ENCODE measurements around the gene LAMTOR4. TPM values are rescaled to one million over a fixed set of nuclear protein-coding genes. Genes with fewer than 3 reads are reported as not detected.

Gene LAMTOR4
- total RNA-seq (100 to 1,000 TPM; 125 to 130 TPM), polyA plus RNA-seq (386 TPM)

GRCh38 chr7:100148559-100149328 is at the start of gene LAMTOR4:
Gene LAMTOR4, plus strand, starts transcription at chr7:100148918. Its CDS starts 55 bp downstream, at chr7:100148973.
- Histone ChIP-seq H3K27ac (ENCODE audit: low read depth, low read length) (peak within 1 kb of the TSS; percentile 87), H3K9me3 (ENCODE audit: low read length) (no peaks in the 10 kb centered on the region), H3K4me3 (ENCODE audit: low read length) (peak within 1 kb of the TSS; percentile 83), H3K27me3 (ENCODE audit: insufficient read depth, low read length, poor library complexity, severe bottlenecking) (no peaks in the 10 kb centered on the region), H3K4me1 (ENCODE audit: insufficient read depth, low read length) (peaks cover 29% of the 10 kb centered on the region), H3K36me3 (ENCODE audit: insufficient read depth, low read length) (no peaks in the 10 kb centered on the region)
- peak; percentile 97 to 99 (median 98) for DNase-seq
- Mint-ChIP-seq H3K4me1 (peaks cover 27 to 44% (median 43%) of the 10 kb centered on the region in 3 donors), H3K36me3 (peaks cover 0 to 38% (median 13%) of the 10 kb centered on the region in 3 donors), H3K27me3 (no peaks in the 10 kb centered on the region), H3K4me3 (peak within 1 kb of the TSS; percentile 82 to 99 (median 95)), H3K27ac (peak within 1 kb of the TSS; percentile 85 to 99 (median 96)), H3K9me3 (no peaks in the 10 kb centered on the region)
- POLR2A ChIA-PET: interaction anchor here (0.6 to 2.6 kb wide), 14 partner anchors 9 to 726 kb away, joined by 3 to 23 read pairs (median 4); partner anchors contain the start of genes FBXO24, GAL3ST4, GPC2 and LRCH4
- CTCF ChIA-PET: interaction anchor here (0.6 to 2.9 kb wide), 8 partner anchors 10 to 69 kb away, joined by 3 to 23 read pairs (median 4); partner anchors contain the start of genes GPC2, STAG3 and TRAPPC14

GRCh38 chr7:100099452-100099851 is 49.3 kb upstream of the LAMTOR4 start:
- peak overlapping the region; percentile 96 for H3K4me3 ChIP-seq (ENCODE audit: low read length)
- ChIA-PET POLR2A (interaction anchor here (3.5 kb wide), 1 partner anchor 11 kb away, joined by 17 read pairs; the partner anchor contains the start of gene COPS6), CTCF (interaction anchor here (0.7 to 3.8 kb wide), 6 partner anchors 16 to 187 kb away, joined by 3 to 19 read pairs (median 10); partner anchors contain the start of genes MBLAC1 and ZNF3)
- H3K4me1 Mint-ChIP-seq: peaks cover 39 to 55% (median 45%) of the 10 kb centered on the region in 3 donors
- H3K36me3 Mint-ChIP-seq: peaks cover 7 to 77% (median 21%) of the 10 kb centered on the region in 3 donors
- peak overlapping the region in 7 of 8 donors; percentile 94 to 99 (median 96) for H3K27ac Mint-ChIP-seq
- H3K27me3 Mint-ChIP-seq: peaks cover 0 to 9% of the 10 kb centered on the region in 2 donors
- H3K4me1 ChIP-seq (ENCODE audit: insufficient read depth, low read length): peaks cover 21% of the 10 kb centered on the region
- peak overlapping the region; percentile 1 for H3K27ac ChIP-seq (ENCODE audit: low read depth, low read length)
- H3K36me3 ChIP-seq (ENCODE audit: insufficient read depth, low read length): peaks cover 46% of the 10 kb centered on the region
- peak overlapping the region; percentile 90 to 97 (median 94) for H3K4me3 Mint-ChIP-seq
- no peak for DNase-seq
- no peaks in the 10 kb centered on the region for H3K9me3 ChIP-seq (ENCODE audit: low read length)
- no peaks in the 10 kb centered on the region for H3K9me3 Mint-ChIP-seq
- no peaks in the 10 kb centered on the region for H3K27me3 ChIP-seq (ENCODE audit: insufficient read depth, low read length, poor library complexity, severe bottlenecking)

GRCh38 chr7:100100420-100101015 is 48.2 kb upstream of the LAMTOR4 start:
- POLR2A ChIA-PET: interaction anchor here (0.5 to 3.5 kb wide), 15 partner anchors 10 to 1117 kb away, joined by 3 to 50 read pairs (median 7); partner anchors contain the start of genes COPS6, MBLAC1, PLOD3 and TRIM4
- Histone ChIP-seq H3K27ac (ENCODE audit: low read depth, low read length) (peak overlapping the region; percentile 85), H3K27me3 (ENCODE audit: insufficient read depth, low read length, poor library complexity, severe bottlenecking) (no peaks in the 10 kb centered on the region), H3K4me1 (ENCODE audit: insufficient read depth, low read length) (peaks cover 21% of the 10 kb centered on the region), H3K9me3 (ENCODE audit: low read length) (no peaks in the 10 kb centered on the region), H3K4me3 (ENCODE audit: low read length) (peak overlapping the region; percentile 96), H3K36me3 (ENCODE audit: insufficient read depth, low read length) (peaks cover 36% of the 10 kb centered on the region)
- H3K36me3 Mint-ChIP-seq: peaks cover 7 to 76% (median 19%) of the 10 kb centered on the region in 3 donors
- no peaks in the 10 kb centered on the region for H3K9me3 Mint-ChIP-seq
- H3K4me1 Mint-ChIP-seq: peaks cover 39 to 55% (median 45%) of the 10 kb centered on the region in 3 donors
- CTCF ChIA-PET: interaction anchor here (0.9 to 3.8 kb wide), 10 partner anchors 8 to 182 kb away, joined by 3 to 19 read pairs (median 4); partner anchors contain the start of genes MBLAC1 and ZNF3
- H3K27ac Mint-ChIP-seq: peak overlapping the region; percentile 94 to 100 (median 96)
- H3K4me3 Mint-ChIP-seq: peak overlapping the region; percentile 90 to 97 (median 94)
- DNase-seq: peak; percentile 83 to 94 (median 90)
- peaks cover 0 to 9% of the 10 kb centered on the region in 2 donors for H3K27me3 Mint-ChIP-seq

GRCh38 chr7:100101016-100101862 is 47.5 kb upstream of the LAMTOR4 start, which contains the start of the genes AP4M1 and MCM7:
Gene AP4M1, plus strand, starts transcription at chr7:100101643. Its CDS starts 72 bp downstream, at chr7:100101715.
Gene MCM7, minus strand, starts transcription at chr7:100101397. Its CDS starts 103 bp downstream, at chr7:100101294.
- Mint-ChIP-seq H3K27ac (peak within 1 kb of the TSS; percentile 94 to 100 (median 96)), H3K4me1 (peaks cover 39 to 48% (median 45%) of the 10 kb centered on the region in 3 donors), H3K4me3 (peak within 1 kb of the TSS; percentile 90 to 97 (median 94)), H3K27me3 (peaks cover 0 to 9% of the 10 kb centered on the region in 2 donors), H3K36me3 (peaks cover 7 to 76% (median 19%) of the 10 kb centered on the region in 3 donors), H3K9me3 (no peaks in the 10 kb centered on the region)
- H3K4me1 ChIP-seq (ENCODE audit: insufficient read depth, low read length): peaks cover 21% of the 10 kb centered on the region
- ChIA-PET CTCF (interaction anchor here (1.1 to 3.8 kb wide), 10 partner anchors 9 to 117 kb away, joined by 3 to 19 read pairs (median 4); partner anchors contain the start of genes MBLAC1 and ZNF3), POLR2A (interaction anchor here (0.6 to 3.5 kb wide), 18 partner anchors 11 to 1116 kb away, joined by 3 to 50 read pairs (median 6); partner anchors contain the start of genes COPS6, MBLAC1, PLOD3 and PPP1R35)
- no peaks in the 10 kb centered on the region for H3K9me3 ChIP-seq (ENCODE audit: low read length)
- no peaks in the 10 kb centered on the region for H3K27me3 ChIP-seq (ENCODE audit: insufficient read depth, low read length, poor library complexity, severe bottlenecking)
- H3K4me3 ChIP-seq (ENCODE audit: low read length): peak within 1 kb of the TSS; percentile 96
- H3K27ac ChIP-seq (ENCODE audit: low read depth, low read length): peak within 1 kb of the TSS; percentile 85
- peaks cover 29% of the 10 kb centered on the region for H3K36me3 ChIP-seq (ENCODE audit: insufficient read depth, low read length)
- peak; percentile 94 to 97 (median 95) for DNase-seq

- H3K4me1 ChIP-seq (ENCODE audit: insufficient read depth, low read length): peaks cover 21% of the 10 kb centered on the region
- no peaks in the 10 kb centered on the region for H3K9me3 ChIP-seq (ENCODE audit: low read length)
- no peak for DNase-seq
- H3K27ac ChIP-seq (ENCODE audit: low read depth, low read length): no peak overlapping the region
- H3K4me1 Mint-ChIP-seq: peaks cover 32 to 38% (median 34%) of the 10 kb centered on the region in 3 donors
- peaks cover 0 to 9% of the 10 kb centered on the region in 2 donors for H3K27me3 Mint-ChIP-seq
- H3K36me3 Mint-ChIP-seq: peaks cover 0 to 76% (median 16%) of the 10 kb centered on the region in 3 donors
- peak overlapping the region in 4 of 8 donors; percentile 85 to 99 (median 94) for H3K27ac Mint-ChIP-seq
- peaks cover 21% of the 10 kb centered on the region for H3K36me3 ChIP-seq (ENCODE audit: insufficient read depth, low read length)
- H3K4me3 Mint-ChIP-seq: peak overlapping the region; percentile 19 to 97 (median 86)
- no peaks in the 10 kb centered on the region for H3K9me3 Mint-ChIP-seq
- no peak overlapping the region for H3K4me3 ChIP-seq (ENCODE audit: low read length)
- POLR2A ChIA-PET: interaction anchor here (3.4 to 3.5 kb wide), 2 partner anchors 15 to 17 kb away, joined by 17 to 18 read pairs; partner anchors contain the start of gene COPS6
- H3K27me3 ChIP-seq (ENCODE audit: insufficient read depth, low read length, poor library complexity, severe bottlenecking): no peaks in the 10 kb centered on the region
- CTCF ChIA-PET: interaction anchor here (0.7 to 3.1 kb wide), 5 partner anchors 8 to 26 kb away, joined by 3 to 19 read pairs (median 5); no protein-coding TSS in a partner anchor
Measured at GRCh38 chr7:100102950-100103840, 45.5 kb upstream of the LAMTOR4 start.

- Mint-ChIP-seq H3K4me1 (peaks cover 10 to 15% (median 11%) of the 10 kb centered on the region in 3 donors), H3K27me3 (peaks cover 0 to 5% of the 10 kb centered on the region in 2 donors), H3K4me3 (no peak overlapping the region), H3K36me3 (peaks cover 0 to 74% (median 6%) of the 10 kb centered on the region in 3 donors), H3K27ac (peak overlapping the region in 2 of 8 donors; percentile 47 to 92), H3K9me3 (no peaks in the 10 kb centered on the region)
- H3K4me3 ChIP-seq (ENCODE audit: low read length): no peak overlapping the region
- H3K27ac ChIP-seq (ENCODE audit: low read depth, low read length): no peak overlapping the region
- no peaks in the 10 kb centered on the region for H3K27me3 ChIP-seq (ENCODE audit: insufficient read depth, low read length, poor library complexity, severe bottlenecking)
- ChIA-PET POLR2A (interaction anchor here (0.6 kb wide), 1 partner anchor 497 kb away, joined by 3 read pairs; the partner anchor contains the start of gene PCOLCE), CTCF (interaction anchor here (1.1 kb wide), 1 partner anchor 10 kb away, joined by 3 read pairs; no protein-coding TSS in a partner anchor)
- H3K36me3 ChIP-seq (ENCODE audit: insufficient read depth, low read length): peaks cover 18% of the 10 kb centered on the region
- DNase-seq: no peak
- H3K4me1 ChIP-seq (ENCODE audit: insufficient read depth, low read length): peaks cover 7% of the 10 kb centered on the region
- H3K9me3 ChIP-seq (ENCODE audit: low read length): no peaks in the 10 kb centered on the region
Measured at GRCh38 chr7:100105534-100105933, 43.2 kb upstream of the LAMTOR4 start.

All from CD8-positive, alpha-beta memory T cell (primary cell).